Measurements from ENCODE around the gene EGR2. TPM values are rescaled to one million over a fixed set of nuclear protein-coding genes. Genes with fewer than 3 reads are reported as not detected.

EGR2 gene
- total RNA-seq, 1 experiment from 2014 or later, result 2.3 TPM

DNA sequence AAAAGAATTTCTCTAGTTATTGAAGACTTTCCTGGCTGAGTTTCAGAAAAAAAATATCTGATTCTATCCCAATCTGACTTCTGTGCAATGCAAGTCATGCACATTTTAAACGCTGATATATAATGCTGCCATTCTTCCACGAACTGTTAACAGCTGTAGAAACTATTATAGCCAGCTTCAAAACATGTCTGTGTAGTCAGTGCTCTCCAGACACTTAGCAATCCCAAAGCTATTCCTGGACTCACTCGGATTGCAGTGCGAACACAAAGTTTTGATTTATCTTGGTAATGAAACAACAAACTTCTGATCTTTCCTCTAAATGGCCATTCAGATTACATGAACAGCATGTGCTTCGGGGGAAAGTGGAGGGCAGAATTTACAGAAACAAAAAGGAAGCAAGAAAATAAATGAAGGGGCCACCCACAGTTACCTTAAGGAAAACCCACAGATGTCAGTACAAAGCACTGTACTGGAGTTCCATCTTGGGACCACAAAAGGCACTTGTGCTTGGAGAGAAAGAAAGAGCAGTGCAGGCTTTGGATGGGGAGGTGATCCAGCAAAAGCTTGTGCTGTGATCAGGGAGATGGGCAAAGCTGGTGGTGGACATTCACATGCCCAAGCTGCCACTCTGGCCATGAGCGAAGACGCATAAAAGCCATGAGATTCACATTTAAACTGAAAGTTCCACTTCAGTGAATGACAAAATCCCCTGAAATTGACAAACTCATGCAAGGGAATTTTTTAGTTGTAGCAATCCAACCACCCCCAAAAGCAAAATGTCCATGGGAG lies 43.8 kb downstream of the EGR2 start:
- Histone ChIP-seq H3K36me3 (ENCODE audit: control insufficient read depth in 1 of 2, insufficient read depth in 2 of 2, low read length in 2 of 2) (no peaks in the 10 kb centered on the region), H3K79me2 (ENCODE audit: insufficient read depth, low read length) (no peaks in the 10 kb centered on the region), H3K4me3 (replicated peaks in 1 of 2; ENCODE audit: low read depth in 1 of 2, low read length in 2 of 2) (no peak overlapping the region), H3K27me3 (ENCODE audit: insufficient read depth, low read length) (peaks cover 6% of the 10 kb centered on the region; the same call in 1 of the 2 replicates), H3K27ac (ENCODE audit: low read depth, low read length) (no peak overlapping the region), H3K9ac (ENCODE audit: low read length) (no peak overlapping the region), H4K20me1 (ENCODE audit: insufficient read depth) (no peaks in the 10 kb centered on the region), H3K9me3 (ENCODE audit: control insufficient read depth in 1 of 2, insufficient read depth in 1 of 2, low read depth in 1 of 2, low read length in 2 of 2) (no peaks in the 10 kb centered on the region), H3K4me1 (ENCODE audit: control insufficient read depth in 1 of 2, insufficient read depth in 2 of 2, low read length in 2 of 2) (no peaks in the 10 kb centered on the region), H2AFZ (ENCODE audit: low read depth, low read length, poor library complexity, severe bottlenecking) (no peak overlapping the region), H3K4me2 (ENCODE audit: low read length) (no peak overlapping the region), H3K9me2 (ENCODE audit: insufficient read depth) (no peaks in the 10 kb centered on the region)
- ChIA-PET POLR2A (no interaction called here), RAD21 (ENCODE audit: low non-redundant PET in 1 of 2, low total read pairs in 2 of 2, uncharacterized antibody in 2 of 2, unreplicated experiment in 2 of 2) (no interaction called here), CTCF (no interaction called here)
- intact Hi-C loops (cut with micrococcal nuclease), result no loop called here
- ATAC-seq (no peak), DNase-seq (ENCODE audit: low read depth, low spot score) (no peak)
- BruUV-seq (replicated peaks), result no TSS peak
- no peak for TF ChIP-seq EZH2 (IDR thresholded peaks at IDR 0.05)
- TF ChIP-seq YY1 (IDR thresholded peaks at IDR 0.05; ENCODE audit: extremely low read depth, insufficient replicate concordance, low read depth, low read length), result no peak
- no peak for TF ChIP-seq CBX3 (IDR thresholded peaks at IDR 0.05; ENCODE audit: low read depth)
- no peak for TF ChIP-seq SIN3A (IDR thresholded peaks at IDR 0.05; ENCODE audit: low read depth)
- TF ChIP-seq ELF1 (IDR thresholded peaks at IDR 0.05; ENCODE audit: borderline replicate concordance, low read depth), result no peak
- no peak for TF ChIP-seq ZFX (IDR thresholded peaks at IDR 0.05)
- TF ChIP-seq, protein P1, sequence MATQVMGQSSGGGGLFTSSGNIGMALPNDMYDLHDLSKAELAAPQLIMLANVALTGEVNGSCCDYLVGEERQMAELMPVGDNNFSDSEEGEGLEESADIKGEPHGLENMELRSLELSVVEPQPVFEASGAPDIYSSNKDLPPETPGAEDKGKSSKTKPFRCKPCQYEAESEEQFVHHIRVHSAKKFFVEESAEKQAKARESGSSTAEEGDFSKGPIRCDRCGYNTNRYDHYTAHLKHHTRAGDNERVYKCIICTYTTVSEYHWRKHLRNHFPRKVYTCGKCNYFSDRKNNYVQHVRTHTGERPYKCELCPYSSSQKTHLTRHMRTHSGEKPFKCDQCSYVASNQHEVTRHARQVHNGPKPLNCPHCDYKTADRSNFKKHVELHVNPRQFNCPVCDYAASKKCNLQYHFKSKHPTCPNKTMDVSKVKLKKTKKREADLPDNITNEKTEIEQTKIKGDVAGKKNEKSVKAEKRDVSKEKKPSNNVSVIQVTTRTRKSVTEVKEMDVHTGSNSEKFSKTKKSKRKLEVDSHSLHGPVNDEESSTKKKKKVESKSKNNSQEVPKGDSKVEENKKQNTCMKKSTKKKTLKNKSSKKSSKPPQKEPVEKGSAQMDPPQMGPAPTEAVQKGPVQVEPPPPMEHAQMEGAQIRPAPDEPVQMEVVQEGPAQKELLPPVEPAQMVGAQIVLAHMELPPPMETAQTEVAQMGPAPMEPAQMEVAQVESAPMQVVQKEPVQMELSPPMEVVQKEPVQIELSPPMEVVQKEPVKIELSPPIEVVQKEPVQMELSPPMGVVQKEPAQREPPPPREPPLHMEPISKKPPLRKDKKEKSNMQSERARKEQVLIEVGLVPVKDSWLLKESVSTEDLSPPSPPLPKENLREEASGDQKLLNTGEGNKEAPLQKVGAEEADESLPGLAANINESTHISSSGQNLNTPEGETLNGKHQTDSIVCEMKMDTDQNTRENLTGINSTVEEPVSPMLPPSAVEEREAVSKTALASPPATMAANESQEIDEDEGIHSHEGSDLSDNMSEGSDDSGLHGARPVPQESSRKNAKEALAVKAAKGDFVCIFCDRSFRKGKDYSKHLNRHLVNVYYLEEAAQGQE (IDR thresholded peaks at IDR 0.05; ENCODE audit: low read depth), result no peak
- TF ChIP-seq RAD21 (IDR thresholded peaks at IDR 0.05; ENCODE audit: low read depth), result no peak
- TF ChIP-seq, protein P2, sequence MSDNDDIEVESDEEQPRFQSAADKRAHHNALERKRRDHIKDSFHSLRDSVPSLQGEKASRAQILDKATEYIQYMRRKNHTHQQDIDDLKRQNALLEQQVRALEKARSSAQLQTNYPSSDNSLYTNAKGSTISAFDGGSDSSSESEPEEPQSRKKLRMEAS (IDR thresholded peaks at IDR 0.05), result no peak
- no peak for TF ChIP-seq SP1 (IDR thresholded peaks at IDR 0.05; ENCODE audit: low read depth)
- no peak for TF ChIP-seq POLR2A (IDR thresholded peaks at IDR 0.05; ENCODE audit: borderline replicate concordance, extremely low read depth, insufficient read depth, insufficient read length)
- TF ChIP-seq, protein P3, sequence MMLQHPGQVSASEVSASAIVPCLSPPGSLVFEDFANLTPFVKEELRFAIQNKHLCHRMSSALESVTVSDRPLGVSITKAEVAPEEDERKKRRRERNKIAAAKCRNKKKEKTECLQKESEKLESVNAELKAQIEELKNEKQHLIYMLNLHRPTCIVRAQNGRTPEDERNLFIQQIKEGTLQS (IDR thresholded peaks at IDR 0.05), result no peak
- no peak for TF ChIP-seq JUND (IDR thresholded peaks at IDR 0.05)
- TF ChIP-seq POLR2AphosphoS5 (IDR thresholded peaks at IDR 0.05; ENCODE audit: low read depth, low read length), result no peak
- no peak for TF ChIP-seq EGR1 (IDR thresholded peaks at IDR 0.05; ENCODE audit: low read depth)

Data from HCT116 (cell line).